Retinal pigment epithelial cell (primary cell): ENCODE data around the gene CISTR.
"Not testable (repeated sequence)": the region's sequence is repeated elsewhere in the genome, so short reads cannot be mapped to it uniquely, and the experiment has no call there.

Source experiments
- DNase-seq: peaks from one replicate; pipeline ENCODE4 v3.0.0-alpha.2; 2010; ENCODE audit warnings: low read depth
- H3K4me3 ChIP-seq: 2 replicates; pipeline ENCODE4 v1.5.1; 2011; ENCODE audit warnings: mild to moderate bottlenecking, low read length, control low read depth, moderate library complexity
- CTCF ChIP-seq: conservative IDR thresholded peaks from 2 replicates; pipeline ENCODE4 v1.5.1; 2011; ENCODE audit warnings: low read depth, low read length, control low read depth, inconsistent platforms

Gene CISTR

DNA sequence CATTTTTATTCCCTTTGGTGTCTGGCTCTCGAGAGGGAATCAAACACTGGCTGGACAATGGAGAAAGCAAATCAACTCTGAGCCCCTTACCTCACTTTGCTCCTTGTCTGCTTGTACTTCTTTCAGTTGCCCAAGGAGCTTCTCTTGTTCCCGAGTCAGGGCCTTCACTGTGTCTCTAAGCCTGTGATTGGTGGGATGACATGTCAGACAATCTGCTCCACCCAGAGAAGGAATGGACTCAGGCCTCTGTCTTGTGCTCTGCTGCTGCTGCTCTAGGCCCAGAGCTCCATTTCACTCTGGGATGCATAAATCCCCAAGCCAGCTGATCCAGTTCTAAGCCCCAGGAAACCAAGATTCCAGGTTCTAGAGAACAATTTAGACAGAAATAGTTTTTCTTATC lies 32.1 kb downstream of the CISTR start:
- H3K4me3 ChIP-seq: no peak overlapping the region
- DNase-seq: no peak
- no peak for TF ChIP-seq CTCF

GRCh38 chr12:53718567-53718966 lies 33.2 kb downstream of the CISTR start:
- not testable (repeated sequence) for H3K4me3 ChIP-seq, DNase-seq

DNA sequence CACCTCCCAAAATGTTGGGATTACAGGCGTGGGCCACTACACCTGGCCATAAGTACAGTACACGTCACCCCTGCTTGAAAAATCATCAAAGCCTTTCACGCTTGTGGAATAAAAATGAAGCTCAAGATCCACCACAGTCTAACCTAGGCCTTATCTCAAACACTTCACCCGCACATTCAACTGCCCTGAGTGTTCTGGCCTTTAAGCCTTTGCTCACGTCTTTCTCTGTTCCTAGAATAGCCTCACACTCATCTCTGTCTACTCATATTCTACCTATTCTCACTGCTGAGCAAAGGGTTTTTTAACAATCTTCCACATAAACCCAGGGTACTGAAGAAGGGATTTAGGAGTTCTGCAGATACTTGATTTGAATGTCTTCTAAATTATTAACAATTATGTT lies 34.5 kb downstream of the CISTR start:
- no peak overlapping the region for H3K4me3 ChIP-seq
- no peak for TF ChIP-seq CTCF
- no peak for DNase-seq

DNA sequence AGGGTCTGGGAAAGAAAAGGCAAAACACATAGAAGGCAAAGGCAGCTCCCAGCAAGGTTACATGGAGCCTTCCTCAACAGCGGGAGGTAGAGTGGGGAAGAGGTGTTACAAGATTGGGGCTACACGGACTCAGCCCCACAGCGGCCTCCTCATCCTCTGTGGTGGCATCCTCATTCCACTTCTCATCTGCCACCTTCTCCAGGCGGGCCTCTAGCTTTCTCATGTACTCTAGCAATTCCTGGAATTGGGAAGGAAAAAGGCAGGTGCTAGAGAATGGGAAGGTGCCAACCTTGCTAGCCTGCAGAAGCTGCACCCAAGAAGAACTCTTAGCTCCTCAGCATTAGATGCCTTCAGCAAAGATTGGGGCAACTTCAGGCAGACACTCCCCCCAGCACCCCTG lies 37.8 kb downstream of the CISTR start:
- no peak for TF ChIP-seq CTCF
- H3K4me3 ChIP-seq: no peak overlapping the region
- DNase-seq: no peak

DNA sequence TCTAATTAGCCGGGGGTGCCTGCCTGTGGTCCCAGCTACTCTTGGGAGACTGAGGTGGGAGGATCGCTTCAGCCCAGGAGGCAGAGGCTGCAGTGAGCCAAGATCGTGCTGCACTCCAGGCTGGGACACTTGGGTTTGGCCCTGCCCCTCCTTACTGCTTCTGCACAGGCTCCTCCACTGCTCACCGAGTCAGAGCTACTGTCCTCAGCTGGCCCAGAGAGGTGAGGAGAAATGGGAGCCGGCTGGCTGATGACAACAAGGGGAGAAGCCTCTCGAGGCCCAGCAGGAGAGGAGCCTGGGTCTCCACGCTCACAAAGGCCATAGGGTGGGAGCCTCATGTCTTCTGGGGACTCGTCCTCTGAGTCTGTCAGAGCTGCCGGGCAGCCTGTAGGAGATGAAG lies 38.3 kb downstream of the CISTR start:
- H3K4me3 ChIP-seq: no peak overlapping the region
- TF ChIP-seq CTCF: no peak
- no peak for DNase-seq

DNA sequence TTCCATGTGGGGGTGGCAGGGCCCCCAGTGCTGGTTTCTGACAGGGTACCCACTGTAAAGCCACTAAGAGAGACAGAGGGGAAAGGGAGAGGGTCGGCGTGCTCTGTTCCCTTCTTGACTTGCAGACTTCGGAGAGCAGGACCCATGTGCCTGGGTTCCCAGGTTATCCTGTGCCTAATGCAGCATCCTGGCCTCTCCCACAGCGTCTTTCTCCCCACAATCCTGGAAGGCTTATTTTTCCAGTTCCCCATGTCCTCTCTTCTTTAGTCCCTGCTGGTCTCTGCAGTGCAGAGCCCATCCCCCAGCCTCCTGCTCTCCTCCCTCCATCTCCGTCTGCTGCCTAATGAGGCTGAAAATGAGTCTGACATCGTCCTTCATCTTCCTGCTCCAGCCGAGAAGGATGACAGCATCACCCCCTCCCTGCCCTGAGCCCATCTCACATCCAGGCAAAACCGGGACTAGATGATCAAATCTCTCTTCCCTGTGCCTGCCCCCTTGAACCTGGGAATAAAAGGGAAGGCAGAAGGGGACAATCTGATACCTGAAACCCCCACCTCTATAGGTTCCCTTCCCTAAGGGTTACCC lies 39.6 kb downstream of the CISTR start:
- DNase-seq: no peak
- TF ChIP-seq CTCF: no peak
- no peak overlapping the region for H3K4me3 ChIP-seq

- DNase-seq: no peak
- no peak overlapping the region for H3K4me3 ChIP-seq
- no peak for TF ChIP-seq CTCF
These were observed 41.7 kb downstream of the CISTR start for GRCh38 chr12:53710091-53710490.

DNA sequence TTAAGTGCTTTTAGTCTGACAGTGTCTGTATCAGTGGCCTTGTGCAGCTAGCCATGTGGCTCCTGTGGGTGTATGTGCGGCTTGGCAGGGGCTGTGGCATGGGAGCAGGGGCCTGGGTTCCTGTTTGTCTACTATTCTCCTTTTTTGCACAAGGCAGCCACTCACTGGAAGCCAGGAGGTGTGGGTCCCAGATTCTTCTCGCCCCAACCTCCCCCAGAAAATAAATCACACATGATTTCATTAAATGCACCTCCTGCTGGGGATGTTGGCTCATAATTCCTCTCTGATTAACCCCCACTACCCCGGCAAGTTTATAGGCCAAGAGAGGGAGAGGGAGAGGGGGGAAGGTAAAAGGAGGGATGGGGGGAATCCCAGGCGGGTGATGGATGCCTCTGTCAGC lies 42.1 kb downstream of the CISTR start:
- TF ChIP-seq CTCF: no peak
- DNase-seq: no peak
- no peak overlapping the region for H3K4me3 ChIP-seq
